Measurements from ENCODE around the gene PFDN6.

The PFDN6 gene

DNA sequence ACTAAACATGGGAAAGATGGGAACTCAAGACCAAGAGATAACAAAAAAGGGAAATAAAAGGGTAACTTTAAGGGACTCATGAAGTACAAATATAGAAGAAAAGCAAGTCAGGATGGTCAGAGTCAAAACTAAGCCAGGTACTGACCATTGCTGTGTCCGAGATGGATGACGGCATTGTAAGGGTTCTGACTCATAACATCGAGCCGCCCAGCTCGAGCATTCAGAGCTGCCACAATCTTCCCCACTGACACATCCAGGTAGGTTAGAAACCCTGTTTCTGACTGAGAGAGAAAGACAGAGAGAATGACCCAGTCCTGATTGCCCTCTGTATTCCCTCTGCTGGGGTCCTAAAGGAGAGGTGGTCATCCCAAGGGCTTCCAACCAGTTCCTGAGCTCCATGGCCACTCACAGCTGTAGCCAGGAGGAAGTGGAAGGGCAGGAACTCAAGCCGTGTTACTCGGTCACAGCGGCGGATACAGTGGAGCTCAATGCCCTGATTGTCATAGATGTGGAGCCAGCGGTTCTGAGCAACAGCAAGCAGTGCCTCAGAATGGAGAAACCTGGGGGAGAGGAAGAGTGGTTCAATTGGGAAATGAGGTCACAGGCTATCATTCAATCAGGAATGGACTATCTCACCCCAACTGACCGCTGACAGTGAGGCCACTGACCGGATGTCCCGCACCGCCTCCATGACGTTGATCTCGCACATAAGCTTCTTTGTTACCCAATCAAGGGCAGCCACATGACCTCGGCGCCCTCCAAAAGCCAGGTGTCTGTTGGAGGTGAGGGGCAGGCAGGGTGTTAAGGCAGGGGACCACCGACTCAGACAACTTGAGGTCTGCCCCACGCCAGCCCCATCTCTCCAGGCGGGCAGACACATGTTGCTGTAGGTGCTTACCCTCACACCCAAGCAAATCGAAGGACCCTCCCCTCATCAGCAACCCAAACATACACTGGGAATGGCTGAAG, 2.2 kb upstream of the PFDN6 start:
- no peak overlapping the region for H3K9ac ChIP-seq (ENCODE audit: low read depth, low read length)
- H3K4me3 ChIP-seq (ENCODE audit: low read length) = no peak overlapping the region
- peaks cover 62% of the 10 kb centered on the region for H3K36me3 ChIP-seq (ENCODE audit: insufficient read depth, low read length)
- H3K27me3 ChIP-seq (ENCODE audit: insufficient read depth, low read length) = no peaks in the 10 kb centered on the region
- H3K27ac ChIP-seq (ENCODE audit: low read depth, low read length) = no peak overlapping the region
- peaks cover 8% of the 10 kb centered on the region; the same call in 1 of the 2 replicates for H3K4me1 ChIP-seq (ENCODE audit: insufficient read depth, low read length)
- 94% methylated on average over 22 of the region's 22 CpGs for WGBS
- H3K9me3 ChIP-seq (ENCODE audit: insufficient read depth, low read depth, low read length) = no peaks in the 10 kb centered on the region

DNA sequence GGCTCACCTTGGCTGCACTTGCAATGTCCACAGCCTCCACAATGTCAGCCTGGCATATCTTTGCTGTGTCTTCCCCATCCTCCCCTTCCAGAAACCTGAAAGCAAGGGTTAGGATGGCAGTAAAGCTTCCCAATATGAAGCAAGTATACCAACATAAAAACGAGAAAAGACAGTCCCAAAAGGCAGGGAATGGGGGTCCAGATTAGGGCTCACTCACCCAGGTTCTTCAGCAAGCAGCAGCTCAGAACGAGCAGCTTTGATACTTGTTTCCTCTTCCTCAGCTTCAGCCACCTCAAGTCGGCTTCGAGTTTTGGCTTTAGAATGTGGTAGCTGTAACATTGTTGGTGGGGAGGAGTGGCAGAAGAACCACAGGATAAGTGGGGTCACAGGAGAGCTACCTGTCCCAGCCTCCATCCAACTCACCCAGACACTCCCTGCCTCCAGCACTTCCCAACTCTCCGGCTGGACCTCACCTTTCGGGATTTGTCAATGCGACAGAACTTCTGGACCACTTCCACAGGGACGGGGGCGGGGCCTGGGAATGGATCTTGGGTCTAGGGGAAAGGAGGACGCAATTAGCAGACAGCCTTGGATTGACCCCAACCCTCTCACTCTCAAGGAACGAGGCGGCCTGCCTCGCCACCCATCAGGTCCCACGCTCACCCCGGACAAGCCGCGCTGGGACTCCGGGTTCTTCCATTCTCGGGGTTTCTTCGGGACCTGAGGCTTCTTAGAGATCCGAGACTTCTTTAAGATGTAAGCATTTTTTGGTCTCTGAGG, 1.1 kb upstream of the PFDN6 start:
- Histone ChIP-seq H3K9ac (ENCODE audit: low read depth, low read length) (peak overlapping the region; percentile 90), H3K9me3 (ENCODE audit: insufficient read depth, low read depth, low read length) (no peaks in the 10 kb centered on the region), H3K27ac (ENCODE audit: low read depth, low read length) (no peak overlapping the region), H3K4me3 (ENCODE audit: low read length) (peak overlapping the region; percentile 97), H3K27me3 (ENCODE audit: insufficient read depth, low read length) (no peaks in the 10 kb centered on the region), H3K4me1 (ENCODE audit: insufficient read depth, low read length) (peaks cover 8% of the 10 kb centered on the region; the same call in 1 of the 2 replicates), H3K36me3 (ENCODE audit: insufficient read depth, low read length) (peaks cover 64% of the 10 kb centered on the region)
- WGBS = 15% methylated on average over 19 of the region's 21 CpGs

GRCh38 chr6:33289784-33290315, 449 bp downstream of the PFDN6 start:
- 0% methylated on average over 13 of the region's 14 CpGs for WGBS
- Histone ChIP-seq H3K9me3 (ENCODE audit: insufficient read depth, low read depth, low read length) (no peaks in the 10 kb centered on the region), H3K27ac (ENCODE audit: low read depth, low read length) (peak overlapping the region; percentile 53; the same call in 1 of the 2 replicates), H3K36me3 (ENCODE audit: insufficient read depth, low read length) (peaks cover 61% of the 10 kb centered on the region), H3K4me3 (ENCODE audit: low read length) (peak overlapping the region; percentile 97), H3K27me3 (ENCODE audit: insufficient read depth, low read length) (no peaks in the 10 kb centered on the region), H3K9ac (ENCODE audit: low read depth, low read length) (peak overlapping the region; percentile 90), H3K4me1 (ENCODE audit: insufficient read depth, low read length) (peaks cover 8% of the 10 kb centered on the region; the same call in 1 of the 2 replicates)

- no peak overlapping the region for H3K27ac ChIP-seq (ENCODE audit: low read depth, low read length)
- 85% methylated on average over 7 of the region's 7 CpGs for WGBS
- peaks cover 56% of the 10 kb centered on the region for H3K36me3 ChIP-seq (ENCODE audit: insufficient read depth, low read length)
- peak overlapping the region; percentile 97 for H3K4me3 ChIP-seq (ENCODE audit: low read length)
- peak overlapping the region; percentile 90 for H3K9ac ChIP-seq (ENCODE audit: low read depth, low read length)
- H3K9me3 ChIP-seq (ENCODE audit: insufficient read depth, low read depth, low read length) = no peaks in the 10 kb centered on the region
- no peaks in the 10 kb centered on the region for H3K27me3 ChIP-seq (ENCODE audit: insufficient read depth, low read length)
- peaks cover 8% of the 10 kb centered on the region; the same call in 1 of the 2 replicates for H3K4me1 ChIP-seq (ENCODE audit: insufficient read depth, low read length)
Observed at GRCh38 chr6:33290459-33290858, 1.1 kb downstream of the PFDN6 start.

DNA sequence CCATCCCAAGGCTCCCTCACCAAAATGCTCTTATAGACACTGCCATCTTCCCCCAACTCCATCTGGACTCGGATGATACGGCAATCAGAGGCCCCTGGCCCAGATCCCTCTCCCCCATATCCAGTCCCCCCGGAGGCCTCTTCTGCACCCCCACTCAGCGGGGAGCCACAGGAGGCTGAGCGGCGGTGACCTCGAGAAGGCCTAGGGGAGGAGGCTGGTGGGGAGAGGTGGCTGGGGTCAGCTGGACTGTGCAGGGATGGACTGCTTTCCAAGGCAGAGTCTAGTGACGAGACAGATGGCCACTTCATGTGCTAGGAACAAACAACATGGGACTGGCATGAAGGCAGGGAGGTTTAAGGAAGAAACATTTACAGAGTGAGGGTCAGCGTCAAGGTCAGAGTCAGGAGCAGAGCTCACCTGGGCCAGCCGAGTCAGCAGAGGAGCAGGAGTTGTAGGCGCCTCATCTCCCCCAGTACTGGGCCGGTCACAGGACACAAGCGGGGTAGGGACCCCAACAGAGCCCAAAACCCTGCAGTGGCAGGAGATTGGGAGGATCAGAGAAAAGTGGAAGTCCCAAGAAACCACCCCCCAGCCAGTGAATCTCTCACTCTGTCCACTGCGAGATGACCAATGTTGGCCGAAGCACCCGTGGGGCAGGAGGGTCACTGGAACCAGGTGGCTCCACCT, 3.7 kb downstream of the PFDN6 start:
- WGBS = 96% methylated on average over 15 of the region's 16 CpGs
- H3K36me3 ChIP-seq (ENCODE audit: insufficient read depth, low read length) = peaks cover 45% of the 10 kb centered on the region
- no peak overlapping the region for H3K27ac ChIP-seq (ENCODE audit: low read depth, low read length)
- no peak overlapping the region for H3K9ac ChIP-seq (ENCODE audit: low read depth, low read length)
- H3K27me3 ChIP-seq (ENCODE audit: insufficient read depth, low read length) = no peaks in the 10 kb centered on the region
- H3K9me3 ChIP-seq (ENCODE audit: insufficient read depth, low read depth, low read length) = no peaks in the 10 kb centered on the region
- H3K4me1 ChIP-seq (ENCODE audit: insufficient read depth, low read length) = peaks cover 6% of the 10 kb centered on the region; the same call in 1 of the 2 replicates
- H3K4me3 ChIP-seq (ENCODE audit: low read length) = no peak overlapping the region

DNA sequence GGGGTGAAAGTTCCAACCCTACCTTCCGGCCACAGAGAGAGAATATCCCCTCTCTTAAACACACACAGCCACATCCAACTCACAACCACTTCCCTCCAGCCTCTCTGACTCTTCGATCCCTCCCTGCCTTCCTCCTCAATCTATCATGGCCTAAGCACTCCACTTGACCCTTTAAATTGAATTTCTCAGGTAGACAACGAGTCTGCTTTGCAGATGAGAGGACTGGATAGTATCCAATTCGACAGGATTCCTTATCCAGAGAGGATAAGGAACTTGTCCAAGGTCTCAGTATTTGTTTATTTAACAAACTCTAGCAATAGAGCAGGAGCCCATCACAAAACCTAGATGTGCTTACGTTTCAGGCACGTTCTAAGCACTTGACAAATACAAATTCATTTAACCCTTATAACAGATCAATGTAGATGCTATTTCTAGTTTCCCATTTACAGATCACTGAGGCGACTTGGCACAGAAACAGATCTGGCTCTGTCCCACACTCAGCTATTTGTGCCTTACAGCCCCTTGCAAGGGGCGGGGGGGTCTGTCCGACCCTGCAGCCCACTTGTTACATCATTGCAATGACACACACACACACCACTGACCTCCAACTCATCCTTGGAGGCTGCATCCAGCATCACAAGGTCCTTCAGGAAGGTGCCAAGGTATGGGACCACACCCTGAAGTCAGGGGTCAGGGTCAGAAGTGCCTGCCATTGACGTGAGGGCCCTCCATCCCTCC, 4.9 kb downstream of the PFDN6 start:
- no peak overlapping the region for H3K4me3 ChIP-seq (ENCODE audit: low read length)
- peaks cover 3% of the 10 kb centered on the region; the same call in 1 of the 2 replicates for H3K4me1 ChIP-seq (ENCODE audit: insufficient read depth, low read length)
- no peaks in the 10 kb centered on the region for H3K9me3 ChIP-seq (ENCODE audit: insufficient read depth, low read depth, low read length)
- no peak overlapping the region for H3K27ac ChIP-seq (ENCODE audit: low read depth, low read length)
- peaks cover 45% of the 10 kb centered on the region for H3K36me3 ChIP-seq (ENCODE audit: insufficient read depth, low read length)
- H3K9ac ChIP-seq (ENCODE audit: low read depth, low read length) = no peak overlapping the region
- H3K27me3 ChIP-seq (ENCODE audit: insufficient read depth, low read length) = no peaks in the 10 kb centered on the region
- WGBS = 92% methylated on average over 10 of the region's 10 CpGs

DNA sequence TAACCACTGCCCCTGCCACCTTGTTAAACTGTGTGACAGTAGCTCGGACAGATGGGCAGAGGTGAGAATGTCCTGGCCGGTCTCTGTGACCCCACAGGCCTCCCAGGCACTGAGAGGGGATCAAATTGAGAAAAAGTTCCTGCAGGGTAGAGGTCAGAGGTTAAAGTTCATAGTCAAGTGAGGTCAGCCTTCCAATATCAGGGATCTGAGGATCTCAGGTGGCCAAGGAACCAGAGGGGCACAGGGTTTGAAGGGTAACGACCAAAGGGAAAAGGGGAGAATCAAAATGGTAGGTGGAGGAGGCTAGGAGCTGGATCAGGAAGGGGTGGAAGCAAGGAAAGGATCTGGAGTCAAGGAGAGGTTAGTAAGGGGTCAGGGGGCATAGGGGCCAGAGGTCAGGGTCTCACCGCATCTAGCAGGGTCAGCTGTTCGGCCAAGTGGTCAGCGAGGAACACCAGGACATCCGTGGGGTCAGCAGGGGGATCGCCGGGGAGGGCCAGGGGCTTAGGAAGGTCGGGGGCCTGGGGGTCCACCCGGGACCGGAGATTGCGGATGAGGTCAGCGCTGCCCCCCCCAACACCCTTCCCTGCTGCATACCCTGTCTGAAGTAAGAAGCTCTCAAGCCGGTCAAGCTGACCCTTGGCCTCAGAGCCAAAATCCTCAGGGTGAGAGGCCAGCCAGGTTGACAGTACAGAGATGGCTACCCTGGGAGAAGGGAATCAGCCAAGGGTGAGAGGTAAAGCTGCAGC, 6.4 kb downstream of the PFDN6 start:
- H3K36me3 ChIP-seq (ENCODE audit: insufficient read depth, low read length) = peaks cover 44% of the 10 kb centered on the region
- no peak overlapping the region for H3K27ac ChIP-seq (ENCODE audit: low read depth, low read length)
- 94% methylated on average over 15 of the region's 15 CpGs for WGBS

GRCh38 chr6:33296797-33297405, 7.5 kb downstream of the PFDN6 start:
- 74% methylated on average over 8 of the region's 12 CpGs for WGBS
- Histone ChIP-seq H3K4me3 (ENCODE audit: low read length) (peak overlapping the region; percentile 78), H3K9me3 (ENCODE audit: insufficient read depth, low read depth, low read length) (no peaks in the 10 kb centered on the region), H3K9ac (ENCODE audit: low read depth, low read length) (peak overlapping the region; percentile 69), H3K27ac (ENCODE audit: low read depth, low read length) (peak overlapping the region; percentile 71), H3K4me1 (ENCODE audit: insufficient read depth, low read length) (no peaks in the 10 kb centered on the region), H3K36me3 (ENCODE audit: insufficient read depth, low read length) (peaks cover 38% of the 10 kb centered on the region), H3K27me3 (ENCODE audit: insufficient read depth, low read length) (no peaks in the 10 kb centered on the region)

More for the DNA sequence above, 6.4 kb downstream of the PFDN6 start:
- Histone ChIP-seq H3K4me1 (ENCODE audit: insufficient read depth, low read length) (no peaks in the 10 kb centered on the region), H3K9me3 (ENCODE audit: insufficient read depth, low read depth, low read length) (no peaks in the 10 kb centered on the region), H3K4me3 (ENCODE audit: low read length) (no peak overlapping the region), H3K9ac (ENCODE audit: low read depth, low read length) (no peak overlapping the region), H3K27me3 (ENCODE audit: insufficient read depth, low read length) (no peaks in the 10 kb centered on the region)

- peak overlapping the region; percentile 78 for H3K4me3 ChIP-seq (ENCODE audit: low read length)
- no peaks in the 10 kb centered on the region for H3K27me3 ChIP-seq (ENCODE audit: insufficient read depth, low read length)
- H3K36me3 ChIP-seq (ENCODE audit: insufficient read depth, low read length) = peaks cover 33% of the 10 kb centered on the region; the same call in 1 of the 2 replicates
- H3K9ac ChIP-seq (ENCODE audit: low read depth, low read length) = peak overlapping the region; percentile 69
- no peaks in the 10 kb centered on the region for H3K9me3 ChIP-seq (ENCODE audit: insufficient read depth, low read depth, low read length)
- no peaks in the 10 kb centered on the region for H3K4me1 ChIP-seq (ENCODE audit: insufficient read depth, low read length)
- H3K27ac ChIP-seq (ENCODE audit: low read depth, low read length) = peak overlapping the region; percentile 71
- WGBS = 3% methylated on average over 16 of the region's 16 CpGs
Observed at GRCh38 chr6:33297406-33297955, 8.1 kb downstream of the PFDN6 start.

Data from HUES64 (cell line).